ENCODE results near the gene MAN2A1. TPM values are rescaled to one million over a fixed set of nuclear protein-coding genes. Genes with fewer than 3 reads are reported as not detected.

The MAN2A1 gene
- total RNA-seq, 1 experiment from 2014 or later: 35.4 TPM

DNA sequence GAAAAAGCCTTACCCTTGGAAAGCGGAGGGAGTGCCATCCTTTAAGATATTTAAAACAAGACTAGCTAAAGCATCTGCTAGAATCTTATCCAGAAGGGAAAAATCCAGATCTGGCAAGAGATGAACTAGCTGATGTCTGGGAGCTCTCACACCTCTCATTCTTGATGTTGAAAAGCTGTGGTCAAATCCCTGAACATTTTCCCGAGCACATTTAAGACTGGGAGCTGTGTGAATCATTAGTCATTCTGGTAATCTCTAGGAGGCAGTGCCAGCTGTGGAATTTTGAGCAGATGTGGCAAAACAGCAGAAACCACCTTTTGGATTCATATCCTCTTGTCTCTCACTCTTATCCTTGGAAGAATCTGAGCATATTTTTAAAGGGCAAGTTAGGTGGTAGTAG is 218.0 kb downstream of the MAN2A1 start:
- Histone ChIP-seq H3K27me3 (ENCODE audit: insufficient read depth, low read length) (peaks cover 9% of the 10 kb centered on the region; the same call in 1 of the 2 replicates), H3K27ac (ENCODE audit: low read depth, low read length) (no peak overlapping the region), H3K9ac (ENCODE audit: low read length) (no peak overlapping the region), H3K36me3 (ENCODE audit: control insufficient read depth in 1 of 2, insufficient read depth in 2 of 2, low read length in 2 of 2) (no peaks in the 10 kb centered on the region), H3K9me3 (ENCODE audit: control insufficient read depth in 1 of 2, insufficient read depth in 1 of 2, low read depth in 1 of 2, low read length in 2 of 2) (no peaks in the 10 kb centered on the region), H3K79me2 (ENCODE audit: insufficient read depth, low read length) (no peaks in the 10 kb centered on the region), H3K4me1 (ENCODE audit: control insufficient read depth in 1 of 2, insufficient read depth in 2 of 2, low read length in 2 of 2) (no peaks in the 10 kb centered on the region), H3K4me2 (ENCODE audit: low read length) (no peak overlapping the region), H3K9me2 (ENCODE audit: insufficient read depth) (no peaks in the 10 kb centered on the region), H4K20me1 (ENCODE audit: insufficient read depth) (no peaks in the 10 kb centered on the region), H2AFZ (ENCODE audit: low read depth, low read length, poor library complexity, severe bottlenecking) (no peak overlapping the region), H3K4me3 (replicated peaks in 1 of 2; ENCODE audit: low read depth in 1 of 2, low read length in 2 of 2) (no peak overlapping the region)
- intact Hi-C loops (cut with micrococcal nuclease): no loop called here
- no peak for TF ChIP-seq ZFX (IDR thresholded peaks at IDR 0.05)
- TF ChIP-seq ELF1 (IDR thresholded peaks at IDR 0.05; ENCODE audit: borderline replicate concordance, low read depth): no peak
- TF ChIP-seq RAD21 (IDR thresholded peaks at IDR 0.05; ENCODE audit: low read depth): no peak
- TF ChIP-seq, protein P1, sequence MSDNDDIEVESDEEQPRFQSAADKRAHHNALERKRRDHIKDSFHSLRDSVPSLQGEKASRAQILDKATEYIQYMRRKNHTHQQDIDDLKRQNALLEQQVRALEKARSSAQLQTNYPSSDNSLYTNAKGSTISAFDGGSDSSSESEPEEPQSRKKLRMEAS (IDR thresholded peaks at IDR 0.05): no peak
- TF ChIP-seq POLR2A (IDR thresholded peaks at IDR 0.05; ENCODE audit: borderline replicate concordance, extremely low read depth, insufficient read depth, insufficient read length): no peak
- no peak for TF ChIP-seq EZH2 (IDR thresholded peaks at IDR 0.05)
- TF ChIP-seq JUND (IDR thresholded peaks at IDR 0.05): no peak
- TF ChIP-seq POLR2AphosphoS5 (IDR thresholded peaks at IDR 0.05; ENCODE audit: low read depth, low read length): no peak
- DNase-seq (ENCODE audit: low read depth, low spot score) (no peak), ATAC-seq (no peak)
- RAD21 ChIA-PET (ENCODE audit: low non-redundant PET in 1 of 2, low total read pairs in 2 of 2, uncharacterized antibody in 2 of 2, unreplicated experiment in 2 of 2): no interaction called here
- POLR2A ChIA-PET: no interaction called here
- CTCF ChIA-PET: no interaction called here
- no TSS peak for BruUV-seq (replicated peaks)

DNA sequence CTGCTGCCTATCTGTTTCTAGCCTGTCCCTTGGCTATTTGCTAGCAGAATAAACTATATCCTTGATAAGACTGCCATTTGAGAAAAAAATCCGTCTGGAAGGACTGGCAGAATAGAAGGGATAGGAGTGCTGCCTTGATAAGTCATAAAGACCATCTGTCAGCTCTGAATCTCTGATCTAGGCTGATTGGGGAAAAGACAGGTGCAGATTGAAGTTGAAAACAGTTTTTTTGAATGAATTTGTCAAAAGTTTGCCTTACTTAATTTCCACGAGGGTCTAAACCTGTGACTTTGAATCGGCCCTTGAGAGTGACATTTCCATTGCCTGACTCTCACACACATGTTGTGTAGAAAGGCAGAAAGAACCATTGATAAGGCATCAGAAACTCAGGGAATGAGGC is 218.6 kb downstream of the MAN2A1 start:
- no peaks in the 10 kb centered on the region for H4K20me1 ChIP-seq (ENCODE audit: insufficient read depth)
- no peak overlapping the region for H3K4me2 ChIP-seq (ENCODE audit: low read length)
- no peaks in the 10 kb centered on the region for H3K79me2 ChIP-seq (ENCODE audit: insufficient read depth, low read length)
- H3K9me2 ChIP-seq (ENCODE audit: insufficient read depth): no peaks in the 10 kb centered on the region
- CTCF ChIA-PET: no interaction called here
- H3K27me3 ChIP-seq (ENCODE audit: insufficient read depth, low read length): peaks cover 9% of the 10 kb centered on the region; the same call in 1 of the 2 replicates
- BruUV-seq (replicated peaks): no TSS peak
- TF ChIP-seq SIN3A (IDR thresholded peaks at IDR 0.05; ENCODE audit: low read depth) (no peak), SRF (IDR thresholded peaks at IDR 0.05; ENCODE audit: low read depth) (no peak), POLR2AphosphoS5 (IDR thresholded peaks at IDR 0.05; ENCODE audit: low read depth, low read length) (no peak), POLR2A (IDR thresholded peaks at IDR 0.05; ENCODE audit: borderline replicate concordance, extremely low read depth, insufficient read depth, insufficient read length) (no peak), JUND (IDR thresholded peaks at IDR 0.05) (no peak), CEBPB (IDR thresholded peaks at IDR 0.05; ENCODE audit: low read depth) (no peak), TCF7L2 (IDR thresholded peaks at IDR 0.05; ENCODE audit: borderline replicate concordance, extremely low read depth, insufficient read depth, insufficient read length) (no peak), CBX3 (IDR thresholded peaks at IDR 0.05; ENCODE audit: low read depth) (no peak), EGR1 (IDR thresholded peaks at IDR 0.05; ENCODE audit: low read depth) (no peak)
- TF ChIP-seq, protein P2, sequence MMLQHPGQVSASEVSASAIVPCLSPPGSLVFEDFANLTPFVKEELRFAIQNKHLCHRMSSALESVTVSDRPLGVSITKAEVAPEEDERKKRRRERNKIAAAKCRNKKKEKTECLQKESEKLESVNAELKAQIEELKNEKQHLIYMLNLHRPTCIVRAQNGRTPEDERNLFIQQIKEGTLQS (IDR thresholded peaks at IDR 0.05): no peak
- TF ChIP-seq, protein P1 (IDR thresholded peaks at IDR 0.05): no peak
- TF ChIP-seq, protein P3, sequence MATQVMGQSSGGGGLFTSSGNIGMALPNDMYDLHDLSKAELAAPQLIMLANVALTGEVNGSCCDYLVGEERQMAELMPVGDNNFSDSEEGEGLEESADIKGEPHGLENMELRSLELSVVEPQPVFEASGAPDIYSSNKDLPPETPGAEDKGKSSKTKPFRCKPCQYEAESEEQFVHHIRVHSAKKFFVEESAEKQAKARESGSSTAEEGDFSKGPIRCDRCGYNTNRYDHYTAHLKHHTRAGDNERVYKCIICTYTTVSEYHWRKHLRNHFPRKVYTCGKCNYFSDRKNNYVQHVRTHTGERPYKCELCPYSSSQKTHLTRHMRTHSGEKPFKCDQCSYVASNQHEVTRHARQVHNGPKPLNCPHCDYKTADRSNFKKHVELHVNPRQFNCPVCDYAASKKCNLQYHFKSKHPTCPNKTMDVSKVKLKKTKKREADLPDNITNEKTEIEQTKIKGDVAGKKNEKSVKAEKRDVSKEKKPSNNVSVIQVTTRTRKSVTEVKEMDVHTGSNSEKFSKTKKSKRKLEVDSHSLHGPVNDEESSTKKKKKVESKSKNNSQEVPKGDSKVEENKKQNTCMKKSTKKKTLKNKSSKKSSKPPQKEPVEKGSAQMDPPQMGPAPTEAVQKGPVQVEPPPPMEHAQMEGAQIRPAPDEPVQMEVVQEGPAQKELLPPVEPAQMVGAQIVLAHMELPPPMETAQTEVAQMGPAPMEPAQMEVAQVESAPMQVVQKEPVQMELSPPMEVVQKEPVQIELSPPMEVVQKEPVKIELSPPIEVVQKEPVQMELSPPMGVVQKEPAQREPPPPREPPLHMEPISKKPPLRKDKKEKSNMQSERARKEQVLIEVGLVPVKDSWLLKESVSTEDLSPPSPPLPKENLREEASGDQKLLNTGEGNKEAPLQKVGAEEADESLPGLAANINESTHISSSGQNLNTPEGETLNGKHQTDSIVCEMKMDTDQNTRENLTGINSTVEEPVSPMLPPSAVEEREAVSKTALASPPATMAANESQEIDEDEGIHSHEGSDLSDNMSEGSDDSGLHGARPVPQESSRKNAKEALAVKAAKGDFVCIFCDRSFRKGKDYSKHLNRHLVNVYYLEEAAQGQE (IDR thresholded peaks at IDR 0.05; ENCODE audit: low read depth): no peak
- no peaks in the 10 kb centered on the region for H3K4me1 ChIP-seq (ENCODE audit: control insufficient read depth in 1 of 2, insufficient read depth in 2 of 2, low read length in 2 of 2)
- H3K4me3 ChIP-seq (replicated peaks in 1 of 2; ENCODE audit: low read depth in 1 of 2, low read length in 2 of 2): no peak overlapping the region
- ATAC-seq: no peak
- no peak for DNase-seq (ENCODE audit: low read depth, low spot score)
- no peaks in the 10 kb centered on the region for H3K9me3 ChIP-seq (ENCODE audit: control insufficient read depth in 1 of 2, insufficient read depth in 1 of 2, low read depth in 1 of 2, low read length in 2 of 2)
- POLR2A ChIA-PET: no interaction called here
- no peaks in the 10 kb centered on the region for H3K36me3 ChIP-seq (ENCODE audit: control insufficient read depth in 1 of 2, insufficient read depth in 2 of 2, low read length in 2 of 2)
- H2AFZ ChIP-seq (ENCODE audit: low read depth, low read length, poor library complexity, severe bottlenecking): no peak overlapping the region
- RAD21 ChIA-PET (ENCODE audit: low non-redundant PET in 1 of 2, low total read pairs in 2 of 2, uncharacterized antibody in 2 of 2, unreplicated experiment in 2 of 2): no interaction called here
- intact Hi-C loops (cut with micrococcal nuclease): no loop called here
- no peak overlapping the region for H3K27ac ChIP-seq (ENCODE audit: low read depth, low read length)
- H3K9ac ChIP-seq (ENCODE audit: low read length): no peak overlapping the region

Measured in HCT116 (cell line).